HG02870 (cell line): ENCODE data around the gene S100A7A.
"Not testable (repeated sequence)": the region's sequence is repeated elsewhere in the genome, so short reads cannot be mapped to it uniquely, and the experiment has no call there.

ENCODE experiments used
- ATAC-seq: cut with Tn5 transposase; IDR thresholded peaks from one replicate; pipeline ENCODE4 v1.9.1; 2021; ENCODE audit warnings: mild to moderate bottlenecking, moderate library complexity; ENCODE audit not compliant: unreplicated experiment

The S100A7A gene

GRCh38 chr1:153395136-153395685 is 21.1 kb upstream of the S100A7A start:
- ATAC-seq = no peak

- no peak for ATAC-seq
These were observed 20.5 kb upstream of the S100A7A start for GRCh38 chr1:153395776-153396175.

GRCh38 chr1:153396461-153396860 is 19.9 kb upstream of the S100A7A start:
- no peak for ATAC-seq

- ATAC-seq = no peak
These were observed 19.0 kb upstream of the S100A7A start for GRCh38 chr1:153397051-153397923.

GRCh38 chr1:153397924-153398651 is 18.2 kb upstream of the S100A7A start:
- no peak for ATAC-seq

- no peak for ATAC-seq
These were observed 16.8 kb upstream of the S100A7A start for GRCh38 chr1:153399401-153400055.

GRCh38 chr1:153400244-153400643 is 16.1 kb upstream of the S100A7A start:
- ATAC-seq = no peak

- no peak for ATAC-seq
These were observed 14.9 kb upstream of the S100A7A start for GRCh38 chr1:153401461-153401860.

- ATAC-seq = no peak
These were observed 14.1 kb upstream of the S100A7A start for GRCh38 chr1:153402226-153402625.

GRCh38 chr1:153403421-153404085 is 12.8 kb upstream of the S100A7A start:
- no peak for ATAC-seq

GRCh38 chr1:153404086-153404635 is 12.2 kb upstream of the S100A7A start:
- no peak for ATAC-seq

GRCh38 chr1:153404768-153405167 is 11.6 kb upstream of the S100A7A start:
- no peak for ATAC-seq

GRCh38 chr1:153405825-153406599 is 10.3 kb upstream of the S100A7A start:
- not testable (repeated sequence) for ATAC-seq

GRCh38 chr1:153407274-153407673 is 9.0 kb upstream of the S100A7A start:
- ATAC-seq = not testable (repeated sequence)

GRCh38 chr1:153413961-153414360 is 2.4 kb upstream of the S100A7A start:
- not testable (repeated sequence) for ATAC-seq

- ATAC-seq = no peak
These were observed 992 bp downstream of the S100A7A start for GRCh38 chr1:153417136-153417888.

GRCh38 chr1:153418758-153419435 is 2.6 kb downstream of the S100A7A start:
- ATAC-seq = not testable (repeated sequence)

- ATAC-seq = not testable (repeated sequence)
These were observed 3.1 kb downstream of the S100A7A start for GRCh38 chr1:153419436-153419793.
